B cell (primary cell): ENCODE data around the gene OPTN. TPM values are rescaled to one million over a fixed set of nuclear protein-coding genes. Genes with fewer than 3 reads are reported as not detected.
"Not testable (repeated sequence)": the region's sequence is repeated elsewhere in the genome, so short reads cannot be mapped to it uniquely, and the experiment has no call there.

Experiments
- ATAC-seq: fragments of 200-7000 bp; cut with Tn5 transposase; one replicate; pipeline ENCODE4 v1.10.0; 2021; ENCODE audit warnings: low read depth, mild to moderate bottlenecking, moderate number of reproducible peaks, moderate library complexity
- CTCF ChIA-PET: fragments of 350-600 bp; sonication (Branson Sonifier 250); formaldehyde crosslinking; loops from one replicate; lab custom pipeline; 2021; ENCODE audit warnings: antibody characterized with exemption, inconsistent platforms; lab: Charles Lee
- POLR2A ChIA-PET: fragments of 350-600 bp; sonication (Branson Sonifier 250); formaldehyde crosslinking; loops from one replicate; lab custom pipeline; 2021; ENCODE audit warnings: antibody characterized with exemption; lab: Charles Lee
- DNase-seq: peaks from one replicate; pipeline ENCODE4 v3.0.0; 2013
- H2AFZ ChIP-seq: 2 replicates; pipeline ENCODE4 v1.6.1; 2012; ENCODE audit warnings: mild to moderate bottlenecking, low read depth, low read length; ENCODE audit not compliant: insufficient read depth, poor library complexity, severe bottlenecking
- H3K27ac ChIP-seq, 2 donors: 1 replicate in 1 of 2; 2 replicates in 1 of 2; pipeline ENCODE4 v1.5.1; 2012 to 2013; ENCODE audit warnings: low read length in 2 of 2, mild to moderate bottlenecking in 2 of 2, moderate library complexity in 1 of 2
- H3K27me3 ChIP-seq, 4 experiments: fragments of 200-600 bp in 1 of 4; sonication (generic) in 1 of 4; replicated peaks in 1 of 4; 1 replicate in 2 of 4; 2 replicates in 2 of 4; pipeline versions ENCODE4 v1.6.1 to v1.7.0; 2013 to 2016; ENCODE audit warnings: low read length in 3 of 4, mild to moderate bottlenecking in 2 of 4, mixed read lengths in 1 of 4, moderate library complexity in 1 of 4; ENCODE audit not compliant: insufficient read depth in 4 of 4, control insufficient read depth in 3 of 4; ENCODE audit errors: control extremely low read depth in 1 of 4
- H3K36me3 ChIP-seq, 2 experiments: replicated peaks in 1 of 2; 1 replicate in 1 of 2; 2 replicates in 1 of 2; pipeline versions ENCODE4 v1.6.1 to v1.7.1; 2013; ENCODE audit warnings: low read length in 1 of 2; ENCODE audit not compliant: insufficient read depth in 2 of 2, control insufficient read depth in 1 of 2; ENCODE audit errors: control extremely low read depth in 1 of 2, extremely low read depth in 1 of 2
- H3K4me1 ChIP-seq, 2 donors: fragments of 200-600 bp in 1 of 2; sonication (generic) in 1 of 2; 1 replicate in 1 of 2; 2 replicates in 1 of 2; pipeline versions ENCODE4 v1.5.1 to v1.6.1; 2013 to 2017; ENCODE audit warnings: low read length in 2 of 2; ENCODE audit not compliant: control insufficient read depth in 2 of 2, insufficient read depth in 2 of 2
- H3K4me2 ChIP-seq: replicated peaks from 2 replicates; pipeline ENCODE3; 2012; ENCODE audit warnings: mild to moderate bottlenecking, low read depth, low read length; ENCODE audit not compliant: poor library complexity, severe bottlenecking
- H3K4me3 ChIP-seq, 5 experiments: fragments of 200-600 bp in 1 of 5; sonication (generic) in 1 of 5; 1 replicate in 3 of 5; 2 replicates in 2 of 5; pipeline versions ENCODE4 v1.5.1 to v1.7.0; 2011 to 2016; ENCODE audit warnings: low read length in 4 of 5, mild to moderate bottlenecking in 4 of 5, low read depth in 2 of 5, control low read depth in 1 of 5, moderate library complexity in 1 of 5; ENCODE audit not compliant: insufficient read depth in 1 of 5; ENCODE audit errors: control extremely low read depth in 1 of 5, extremely low read depth in 1 of 5
- H3K79me2 ChIP-seq: fragments of 200-600 bp; sonication (generic); one replicate; pipeline ENCODE4 v1.6.0; 2016; ENCODE audit warnings: low read length; ENCODE audit not compliant: control insufficient read depth, insufficient read depth
- H3K9ac ChIP-seq: fragments of 200-600 bp; sonication (generic); 2 replicates; pipeline ENCODE4 v1.6.1; 2017; ENCODE audit warnings: mild to moderate bottlenecking, low read length, moderate library complexity
- H3K9me3 ChIP-seq, 3 donors: one replicate each; pipeline versions ENCODE4 v1.6.1 to v1.7.1; 2013; ENCODE audit warnings: low read length in 2 of 3; ENCODE audit not compliant: control insufficient read depth in 2 of 3, insufficient read depth in 1 of 3; ENCODE audit errors: control extremely low read depth in 1 of 3
- H4K20me1 ChIP-seq: 2 replicates; pipeline ENCODE4 v1.6.0; 2012; ENCODE audit warnings: mild to moderate bottlenecking, low read length; ENCODE audit not compliant: insufficient read depth, control insufficient read depth, poor library complexity, severe bottlenecking
- H3K27ac Mint-ChIP-seq: one replicate; pipeline ENCODE4 v1.8.0; 2021; ENCODE audit warnings: mixed read lengths
- H3K27me3 Mint-ChIP-seq: one replicate; pipeline ENCODE4 v1.8.0; 2021; ENCODE audit warnings: mixed read lengths
- H3K4me1 Mint-ChIP-seq: one replicate; pipeline ENCODE4 v1.8.0; 2021; ENCODE audit warnings: mixed read lengths
- H3K4me3 Mint-ChIP-seq: one replicate; pipeline ENCODE4 v1.8.0; 2021; ENCODE audit warnings: mixed read lengths
- H3K9me3 Mint-ChIP-seq: one replicate; pipeline ENCODE4 v1.8.0; 2022; ENCODE audit warnings: mixed read lengths; ENCODE audit not compliant: insufficient read depth
- EZH2 ChIP-seq: IDR thresholded peaks from 2 replicates; pipeline ENCODE4 v1.6.1; 2012; ENCODE audit warnings: borderline replicate concordance, low read depth, mild to moderate bottlenecking, moderate library complexity, low read length; ENCODE audit not compliant: insufficient read depth, poor library complexity, severe bottlenecking
- WGBS: methylation state at CpG from one replicate; pipeline ENCODE4 v1.1.5; 2013; ENCODE audit warnings: missing lambda C conversion rate; ENCODE audit not compliant: insufficient coverage; 5-methylcytosine and 5-hydroxymethylcytosine counted together
- intact Hi-C: fragments of 100-400 bp; cut with micrococcal nuclease; formaldehyde crosslinking; loops from one replicate; pipeline ENCODE4 v1.10.0; 2022
- polyA plus RNA-seq: library from polyadenylated mRNA; depleted of rRNA; stranded (reverse); fragments of >200 nt; gene quantifications from 2 replicates; pipeline ENCODE4 v1.2.3, GENCODE V29; 2012
- total RNA-seq, 2 donors: library from RNA; stranded (reverse); fragments of 120-200 nt in 1 of 2; gene quantifications; 1 replicate in 1 of 2; 2 replicates in 1 of 2; pipeline versions ENCODE4 v1.2.3 to v1.2.4, GENCODE V29; 2013 to 2022
- TF ChIP-seq, protein P1 (sequence below): fragments of 200-600 bp; IDR thresholded peaks from one replicate; pipeline ENCODE4 v1.8.0; 2022; ENCODE audit warnings: antibody characterized with exemption, mild to moderate bottlenecking

Gene OPTN
- total and polyA plus RNA-seq, 2 donors (not counting 1 experiment from before 2014, with no cell fraction given) = 5.2 to 42.8 TPM

DNA sequence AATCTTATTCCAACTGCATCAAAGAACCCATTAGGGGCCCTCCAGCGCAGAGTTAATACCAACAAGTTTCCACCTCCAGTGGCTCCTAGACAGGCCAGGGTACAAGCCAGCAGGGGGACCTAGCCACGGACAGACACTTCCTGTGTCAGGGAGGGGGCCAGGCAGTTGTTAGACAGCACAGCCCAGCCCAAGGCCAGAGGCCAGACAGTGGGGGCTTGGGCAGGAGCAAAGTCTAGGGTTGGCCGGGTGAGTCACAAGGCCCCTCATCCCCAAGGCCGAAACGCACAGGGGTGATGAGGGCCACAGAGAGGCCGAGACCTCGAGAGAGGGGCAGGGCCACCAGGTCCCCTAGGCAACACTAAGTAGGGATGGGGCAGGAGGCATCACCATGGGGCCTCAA is 19.3 kb upstream of the OPTN start:
- Mint-ChIP-seq H3K27me3 (peaks cover 8% of the 10 kb centered on the region), H3K4me1 (no peaks in the 10 kb centered on the region), H3K4me3 (no peak overlapping the region), H3K27ac (no peak overlapping the region), H3K9me3 (peaks cover 16% of the 10 kb centered on the region)
- WGBS = 95% methylated on average over 7 of the region's 7 CpGs
- Histone ChIP-seq H3K9ac (no peak overlapping the region), H3K36me3 (no peaks in the 10 kb centered on the region), H3K27ac (no peak overlapping the region), H3K4me2 (no peak overlapping the region), H3K4me1 (no peaks in the 10 kb centered on the region), H3K27me3 (peaks cover 0 to 10% (median 6%) of the 10 kb centered on the region in 4 experiments), H3K79me2 (no peaks in the 10 kb centered on the region), H3K4me3 (no peak overlapping the region), H4K20me1 (no peaks in the 10 kb centered on the region), H3K9me3 (peaks cover 2 to 50% (median 37%) of the 10 kb centered on the region in 3 donors), H2AFZ (no peak overlapping the region)
- POLR2A ChIA-PET = no interaction called here
- CTCF ChIA-PET = no interaction called here
- intact Hi-C loops = no loop called here
- DNase-seq (no peak), ATAC-seq (no peak)
- TF ChIP-seq, protein P1, sequence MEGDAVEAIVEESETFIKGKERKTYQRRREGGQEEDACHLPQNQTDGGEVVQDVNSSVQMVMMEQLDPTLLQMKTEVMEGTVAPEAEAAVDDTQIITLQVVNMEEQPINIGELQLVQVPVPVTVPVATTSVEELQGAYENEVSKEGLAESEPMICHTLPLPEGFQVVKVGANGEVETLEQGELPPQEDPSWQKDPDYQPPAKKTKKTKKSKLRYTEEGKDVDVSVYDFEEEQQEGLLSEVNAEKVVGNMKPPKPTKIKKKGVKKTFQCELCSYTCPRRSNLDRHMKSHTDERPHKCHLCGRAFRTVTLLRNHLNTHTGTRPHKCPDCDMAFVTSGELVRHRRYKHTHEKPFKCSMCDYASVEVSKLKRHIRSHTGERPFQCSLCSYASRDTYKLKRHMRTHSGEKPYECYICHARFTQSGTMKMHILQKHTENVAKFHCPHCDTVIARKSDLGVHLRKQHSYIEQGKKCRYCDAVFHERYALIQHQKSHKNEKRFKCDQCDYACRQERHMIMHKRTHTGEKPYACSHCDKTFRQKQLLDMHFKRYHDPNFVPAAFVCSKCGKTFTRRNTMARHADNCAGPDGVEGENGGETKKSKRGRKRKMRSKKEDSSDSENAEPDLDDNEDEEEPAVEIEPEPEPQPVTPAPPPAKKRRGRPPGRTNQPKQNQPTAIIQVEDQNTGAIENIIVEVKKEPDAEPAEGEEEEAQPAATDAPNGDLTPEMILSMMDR = no peak
- TF ChIP-seq EZH2 = no peak

DNA sequence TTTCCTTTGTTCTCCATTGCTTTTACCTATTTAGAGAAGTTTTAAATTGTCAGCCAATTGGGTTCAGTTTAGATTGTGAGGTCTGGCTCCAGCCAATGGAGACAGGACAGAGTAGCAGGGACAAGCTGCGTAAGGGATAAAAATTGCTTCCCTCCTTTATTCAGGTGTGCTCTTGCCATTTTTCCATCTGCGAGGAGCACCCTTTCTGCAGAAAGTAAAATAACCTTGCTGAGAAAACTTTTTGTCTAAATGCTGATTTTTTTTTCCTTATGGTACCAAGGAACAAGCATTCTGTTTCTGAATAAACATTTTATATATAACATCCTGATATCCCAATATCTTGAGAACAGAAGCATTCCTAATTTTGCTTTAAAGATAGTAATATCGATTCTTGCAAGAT is 16.3 kb upstream of the OPTN start:
- H3K4me3 Mint-ChIP-seq, H3K9ac ChIP-seq, H3K27me3 Mint-ChIP-seq, POLR2A ChIA-PET, H3K79me2 ChIP-seq, H3K4me2 ChIP-seq, H3K36me3 ChIP-seq, intact Hi-C loops, H3K4me3 ChIP-seq, H2AFZ ChIP-seq, H3K27ac ChIP-seq, H3K27ac Mint-ChIP-seq, DNase-seq, H3K4me1 ChIP-seq, ATAC-seq, H3K27me3 ChIP-seq, CTCF ChIA-PET, H4K20me1 ChIP-seq, H3K4me1 Mint-ChIP-seq: not testable (repeated sequence)
- H3K9me3 Mint-ChIP-seq = peaks cover 16% of the 10 kb centered on the region
- WGBS = no CpG with 5 or more reads among the region's 3 CpGs
- H3K9me3 ChIP-seq = peaks cover 2 to 52% (median 37%) of the 10 kb centered on the region in 3 donors
